Activated CD4-positive, CD25-positive, alpha-beta regulatory T cell treated with anti-CD3 and anti-CD28 coated beads, Interleukin-2, amount 50 U/mL, for 72 hours (primary cell): Measurements from ENCODE around the gene KIAA0825.
"Not testable (repeated sequence)": the region's sequence is repeated elsewhere in the genome, so short reads cannot be mapped to it uniquely, and the experiment has no call there.

Source experiments
- DNase-seq: peaks from one replicate; pipeline ENCODE4 v3.0.0; 2021

The KIAA0825 gene

GRCh38 chr5:94217745-94218144 lies 400.7 kb downstream of the KIAA0825 start:
- DNase-seq: no peak

GRCh38 chr5:94217216-94217615 lies 401.2 kb downstream of the KIAA0825 start:
- DNase-seq: no peak

- DNase-seq: no peak
Measured at GRCh38 chr5:94212476-94212875, 405.9 kb downstream of the KIAA0825 start.

GRCh38 chr5:94209774-94210355 lies 408.5 kb downstream of the KIAA0825 start:
- DNase-seq: no peak

GRCh38 chr5:94209272-94209671 lies 409.1 kb downstream of the KIAA0825 start:
- no peak for DNase-seq

GRCh38 chr5:94199566-94199965 lies 418.8 kb downstream of the KIAA0825 start:
- no peak for DNase-seq

GRCh38 chr5:94197970-94198369 lies 420.4 kb downstream of the KIAA0825 start:
- DNase-seq: no peak

- no peak for DNase-seq
Measured at GRCh38 chr5:94196953-94197352, 421.5 kb downstream of the KIAA0825 start.

- no peak for DNase-seq
Measured at GRCh38 chr5:94192658-94193391, 425.6 kb downstream of the KIAA0825 start.

- no peak for DNase-seq
Measured at GRCh38 chr5:94191604-94192003, 426.8 kb downstream of the KIAA0825 start.

- DNase-seq: no peak
Measured at GRCh38 chr5:94188725-94189124, 429.7 kb downstream of the KIAA0825 start.

- no peak for DNase-seq
Measured at GRCh38 chr5:94184870-94185269, 433.5 kb downstream of the KIAA0825 start.

- no peak for DNase-seq
Measured at GRCh38 chr5:94181895-94182294, 436.5 kb downstream of the KIAA0825 start.

GRCh38 chr5:94180761-94181160 lies 437.6 kb downstream of the KIAA0825 start:
- no peak for DNase-seq

GRCh38 chr5:94175912-94176311 lies 442.5 kb downstream of the KIAA0825 start:
- no peak for DNase-seq

GRCh38 chr5:94174748-94175411 lies 443.5 kb downstream of the KIAA0825 start:
- no peak for DNase-seq

- no peak for DNase-seq
Measured at GRCh38 chr5:94173100-94173499, 445.3 kb downstream of the KIAA0825 start.

GRCh38 chr5:94171070-94171469 lies 447.3 kb downstream of the KIAA0825 start:
- DNase-seq: not testable (repeated sequence)

GRCh38 chr5:94170158-94170557 lies 448.2 kb downstream of the KIAA0825 start:
- DNase-seq: not testable (repeated sequence)

GRCh38 chr5:94168151-94168550 lies 450.3 kb downstream of the KIAA0825 start:
- DNase-seq: no peak

- no peak for DNase-seq
Measured at GRCh38 chr5:94161801-94162200, 456.6 kb downstream of the KIAA0825 start.

GRCh38 chr5:94159144-94159543 lies 459.3 kb downstream of the KIAA0825 start:
- no peak for DNase-seq

GRCh38 chr5:94157704-94158539 lies 460.5 kb downstream of the KIAA0825 start:
- no peak for DNase-seq
